Upper lobe of left lung (tissue), 6 donors: ENCODE results near the gene LYZL6. TPM values are rescaled to one million over a fixed set of nuclear protein-coding genes. Genes with fewer than 3 reads are reported as not detected.

Source experiments
- ATAC-seq, 2 donors: fragments of 200-7000 bp; cut with Tn5 transposase; one replicate each; pipeline ENCODE4 v1.9.1; 2022; ENCODE audit warnings: mild to moderate bottlenecking in 2 of 2, moderate library complexity in 2 of 2; ENCODE audit not compliant: low FRiP score in 2 of 2
- DNase-seq, 2 donors: peaks; one replicate each; pipeline ENCODE4 v3.0.0-alpha.2; 2019 to 2020
- H3K27ac ChIP-seq, 4 donors: fragments of 200-600 bp; sonication (generic); one replicate each; pipeline ENCODE4 v1.5.1; 2016 to 2019
- H3K27me3 ChIP-seq, 4 donors: fragments of 200-600 bp; sonication (generic); one replicate each; pipeline ENCODE4 v1.5.1; 2017 to 2019
- H3K36me3 ChIP-seq, 4 donors: fragments of 200-600 bp; sonication (generic); one replicate each; pipeline ENCODE4 v1.5.1; 2016 to 2019
- H3K4me1 ChIP-seq, 4 donors: fragments of 200-600 bp; sonication (generic); one replicate each; pipeline ENCODE4 v1.5.1; 2018 to 2019
- H3K4me3 ChIP-seq, 4 donors: fragments of 200-600 bp; sonication (generic); one replicate each; pipeline ENCODE4 v1.5.1; 2017 to 2019; ENCODE audit warnings: mild to moderate bottlenecking in 2 of 4, moderate library complexity in 1 of 4
- H3K9me3 ChIP-seq, 4 donors: fragments of 200-600 bp; sonication (generic); one replicate each; pipeline ENCODE4 v1.5.1; 2018 to 2019
- EP300 ChIP-seq, 4 donors: sonication (generic); formaldehyde crosslinking; IDR thresholded peaks; one replicate each; pipeline ENCODE4 v1.5.1; 2017; ENCODE audit warnings: antibody characterized with exemption in 4 of 4, control low read depth in 2 of 4
- POLR2A ChIP-seq, 4 donors: fragments of 450-650 bp; IDR thresholded peaks; one replicate each; pipeline ENCODE4 v1.5.1; 2016 to 2017; ENCODE audit warnings: antibody characterized with exemption in 4 of 4, mild to moderate bottlenecking in 2 of 4
- POLR2AphosphoS5 ChIP-seq, 2 donors: sonication (generic); formaldehyde crosslinking; IDR thresholded peaks; one replicate each; pipeline ENCODE4 v1.5.1; 2017; ENCODE audit warnings: antibody characterized with exemption in 2 of 2
- WGBS, 2 donors: methylation state at CpG; one replicate each; pipeline ENCODE4 v1.1.5; 2017 to 2018; 5-methylcytosine and 5-hydroxymethylcytosine counted together
- total RNA-seq, 6 donors: library from RNA; depleted of rRNA in 4 of 6; stranded (reverse); fragments of >200 nt in 4 of 6; gene quantifications; one replicate each; pipeline versions ENCODE4 v1.1.0 to v1.2.1, GENCODE V29; 2016 to 2021
- TF ChIP-seq, protein P1 (sequence below), 6 experiments: fragments of 450-650 bp in 4 of 6; fragments of 200-600 bp in 2 of 6; sonication (generic) in 2 of 6; IDR thresholded peaks; one replicate each; pipeline ENCODE4 v1.5.1; 2016 to 2019; ENCODE audit warnings: antibody characterized with exemption in 6 of 6
- donor health status: DM: no; HTN: no; CAD: no; lungs with moderate emphysema.
- donor health status: DM: no; HTN: yes; CAD: no; lungs with severe emphysema.

Gene LYZL6
- total RNA-seq, 6 donors from 2014 or later = not detected

DNA sequence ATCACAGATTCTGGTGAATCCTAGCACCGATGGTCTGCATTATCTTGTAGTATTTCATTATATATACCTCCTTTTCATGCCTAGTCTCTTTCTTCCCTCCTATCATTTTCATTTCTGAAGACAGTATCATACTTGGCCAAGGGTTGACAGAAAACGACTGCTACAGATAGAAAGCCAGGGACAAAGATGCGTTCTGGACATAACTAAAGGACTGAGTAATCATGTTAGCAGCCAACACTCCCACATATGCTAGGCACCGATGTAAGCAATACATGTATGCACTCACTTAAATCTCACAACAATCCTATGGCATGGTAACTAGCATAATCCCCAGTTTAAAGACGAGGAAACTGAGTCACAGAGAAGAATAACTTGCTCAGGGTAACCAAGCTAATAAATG lies 35.8 kb downstream of the LYZL6 start:
- H3K36me3 ChIP-seq = no peaks in the 10 kb centered on the region
- H3K4me3 ChIP-seq = no peak overlapping the region
- H3K4me1 ChIP-seq = no peaks in the 10 kb centered on the region
- TF ChIP-seq, protein P1, sequence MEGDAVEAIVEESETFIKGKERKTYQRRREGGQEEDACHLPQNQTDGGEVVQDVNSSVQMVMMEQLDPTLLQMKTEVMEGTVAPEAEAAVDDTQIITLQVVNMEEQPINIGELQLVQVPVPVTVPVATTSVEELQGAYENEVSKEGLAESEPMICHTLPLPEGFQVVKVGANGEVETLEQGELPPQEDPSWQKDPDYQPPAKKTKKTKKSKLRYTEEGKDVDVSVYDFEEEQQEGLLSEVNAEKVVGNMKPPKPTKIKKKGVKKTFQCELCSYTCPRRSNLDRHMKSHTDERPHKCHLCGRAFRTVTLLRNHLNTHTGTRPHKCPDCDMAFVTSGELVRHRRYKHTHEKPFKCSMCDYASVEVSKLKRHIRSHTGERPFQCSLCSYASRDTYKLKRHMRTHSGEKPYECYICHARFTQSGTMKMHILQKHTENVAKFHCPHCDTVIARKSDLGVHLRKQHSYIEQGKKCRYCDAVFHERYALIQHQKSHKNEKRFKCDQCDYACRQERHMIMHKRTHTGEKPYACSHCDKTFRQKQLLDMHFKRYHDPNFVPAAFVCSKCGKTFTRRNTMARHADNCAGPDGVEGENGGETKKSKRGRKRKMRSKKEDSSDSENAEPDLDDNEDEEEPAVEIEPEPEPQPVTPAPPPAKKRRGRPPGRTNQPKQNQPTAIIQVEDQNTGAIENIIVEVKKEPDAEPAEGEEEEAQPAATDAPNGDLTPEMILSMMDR (IDR thresholded peaks at IDR 0.05) = no peak
- no peaks in the 10 kb centered on the region for H3K27me3 ChIP-seq
- H3K27ac ChIP-seq = no peak overlapping the region
- DNase-seq = no peak
- no peaks in the 10 kb centered on the region for H3K9me3 ChIP-seq
- ATAC-seq = no peak
- WGBS, 2 donors = 78 to 86% methylated on average over 5 of the region's 5 CpGs

DNA sequence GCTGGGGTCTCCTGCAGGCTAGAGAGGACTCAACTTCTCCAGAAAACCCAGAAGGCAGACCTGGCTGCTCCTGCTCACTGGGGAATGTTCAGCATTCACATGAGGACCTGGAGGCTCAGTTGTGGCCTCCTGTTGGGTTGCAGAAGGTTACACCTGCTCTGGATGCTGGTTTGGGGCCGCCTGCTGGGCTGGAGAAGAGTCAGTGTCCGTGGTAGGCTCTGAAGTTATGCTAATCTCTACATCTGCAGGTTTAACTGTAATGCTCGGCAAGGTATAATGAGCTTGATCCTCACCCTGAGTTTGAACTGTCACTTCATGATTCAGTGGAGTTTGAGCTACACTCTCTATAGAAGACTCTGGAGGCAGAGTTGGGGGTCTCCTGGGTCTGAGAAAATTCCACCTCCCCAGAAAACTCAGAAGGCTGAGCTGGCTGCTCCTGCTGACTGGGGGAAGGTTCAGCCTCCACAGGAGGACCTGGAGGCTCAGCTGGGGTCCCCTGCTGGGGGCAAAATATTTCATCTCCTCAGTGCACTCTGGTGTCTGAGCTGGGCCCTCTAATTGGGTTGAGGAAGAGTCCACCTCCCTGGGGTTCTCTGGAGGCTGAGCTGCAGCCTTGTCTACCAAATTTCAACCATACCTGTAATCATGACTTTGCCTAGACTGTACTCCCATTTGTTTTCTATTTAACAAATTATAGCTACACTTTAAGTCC lies 36.4 kb downstream of the LYZL6 start:
- ATAC-seq (no peak), DNase-seq (no peak)
- Histone ChIP-seq H3K27ac (no peak overlapping the region), H3K9me3 (no peaks in the 10 kb centered on the region), H3K27me3 (no peaks in the 10 kb centered on the region), H3K4me1 (no peaks in the 10 kb centered on the region), H3K4me3 (no peak overlapping the region), H3K36me3 (no peaks in the 10 kb centered on the region)
- TF ChIP-seq POLR2AphosphoS5 (IDR thresholded peaks at IDR 0.05) (no peak), POLR2A (IDR thresholded peaks at IDR 0.05) (no peak), EP300 (IDR thresholded peaks at IDR 0.05) (no peak)
- TF ChIP-seq, protein P1 (IDR thresholded peaks at IDR 0.05) = no peak
- WGBS, 2 donors = 68 to 70% methylated on average over 3 of the region's 3 CpGs

DNA sequence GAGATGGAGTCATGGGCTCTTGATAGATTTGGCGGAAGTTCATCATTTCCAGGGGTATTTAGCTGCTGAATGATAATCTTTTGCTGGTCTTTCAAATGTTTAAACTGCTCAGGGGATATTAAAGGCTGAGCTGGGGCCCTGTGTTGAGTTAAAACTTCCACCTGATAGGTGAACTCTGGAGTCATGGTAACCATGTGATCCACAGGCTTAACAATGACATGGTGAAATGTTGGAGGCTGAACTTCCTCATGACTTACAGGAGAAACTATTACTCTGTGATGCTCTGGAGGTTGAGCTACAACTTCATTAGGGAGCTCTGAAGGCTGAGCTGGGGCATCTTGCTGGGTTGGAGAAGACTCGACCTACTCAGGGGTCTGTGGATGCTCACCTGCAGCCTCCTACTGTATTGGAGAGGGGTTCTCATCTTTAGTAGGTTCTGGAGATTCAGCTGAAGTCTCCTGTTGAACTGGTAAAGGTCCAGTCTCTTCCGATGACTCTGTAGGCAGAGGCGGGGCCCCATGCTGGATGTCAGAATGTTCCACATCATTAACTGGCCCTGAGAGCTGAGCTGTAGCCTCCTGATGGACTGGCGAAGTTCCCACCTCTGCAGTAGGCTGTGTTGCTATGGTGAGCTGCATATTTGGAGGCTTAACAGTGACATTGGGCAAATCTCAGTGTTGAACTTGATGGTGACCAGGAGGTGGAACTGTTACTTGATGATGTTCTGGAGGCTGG lies 37.2 kb downstream of the LYZL6 start:
- ATAC-seq (no peak), DNase-seq (no peak)
- H3K4me3 ChIP-seq = no peak overlapping the region
- H3K36me3 ChIP-seq = no peaks in the 10 kb centered on the region
- no peak overlapping the region for H3K27ac ChIP-seq
- 93 to 97% methylated on average over 3 to 5 of the region's 5 CpGs for whole genome bisulfite sequencing, 2 donors
- no peaks in the 10 kb centered on the region for H3K27me3 ChIP-seq
- no peaks in the 10 kb centered on the region for H3K4me1 ChIP-seq
- TF ChIP-seq POLR2A (IDR thresholded peaks at IDR 0.05) = no peak
- TF ChIP-seq, protein P1 (IDR thresholded peaks at IDR 0.05) = no peak
- TF ChIP-seq EP300 (IDR thresholded peaks at IDR 0.05) = no peak
- no peak for TF ChIP-seq POLR2AphosphoS5 (IDR thresholded peaks at IDR 0.05)
- H3K9me3 ChIP-seq = no peaks in the 10 kb centered on the region

DNA sequence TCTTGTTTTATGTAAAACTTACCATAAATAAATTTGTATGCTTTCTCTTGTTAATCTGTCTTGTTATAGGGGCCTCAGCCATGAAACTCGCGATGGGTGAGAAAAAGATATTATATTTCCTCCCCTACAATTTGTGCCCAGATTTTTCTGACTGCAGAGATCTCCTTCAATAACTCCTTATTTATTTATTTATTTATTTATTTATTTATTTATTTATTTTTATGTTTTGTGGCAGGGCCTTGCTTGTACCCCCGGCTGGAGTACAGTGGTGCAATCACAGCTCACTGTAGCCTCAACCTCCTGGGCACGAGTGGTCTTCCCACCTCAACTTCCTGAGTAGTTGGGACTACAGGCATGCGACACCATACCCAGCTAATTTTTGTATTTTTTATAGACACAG lies 40.1 kb downstream of the LYZL6 start:
- WGBS, 2 donors = 85 to 92% methylated on average over 5 of the region's 5 CpGs
- H3K27me3 ChIP-seq = no peaks in the 10 kb centered on the region
- H3K4me3 ChIP-seq = no peak overlapping the region
- H3K4me1 ChIP-seq = peaks cover 0 to 8% (median 0%) of the 10 kb centered on the region in 4 donors
- no peaks in the 10 kb centered on the region for H3K36me3 ChIP-seq
- no peak for DNase-seq
- ATAC-seq = no peak
- H3K9me3 ChIP-seq = no peaks in the 10 kb centered on the region
- no peak overlapping the region for H3K27ac ChIP-seq
- TF ChIP-seq POLR2A (IDR thresholded peaks at IDR 0.05) (no peak), EP300 (IDR thresholded peaks at IDR 0.05) (no peak), POLR2AphosphoS5 (IDR thresholded peaks at IDR 0.05) (no peak)
- TF ChIP-seq, protein P1 (IDR thresholded peaks at IDR 0.05) = no peak
